ENCODE measurements around the gene GPR87.

DNA sequence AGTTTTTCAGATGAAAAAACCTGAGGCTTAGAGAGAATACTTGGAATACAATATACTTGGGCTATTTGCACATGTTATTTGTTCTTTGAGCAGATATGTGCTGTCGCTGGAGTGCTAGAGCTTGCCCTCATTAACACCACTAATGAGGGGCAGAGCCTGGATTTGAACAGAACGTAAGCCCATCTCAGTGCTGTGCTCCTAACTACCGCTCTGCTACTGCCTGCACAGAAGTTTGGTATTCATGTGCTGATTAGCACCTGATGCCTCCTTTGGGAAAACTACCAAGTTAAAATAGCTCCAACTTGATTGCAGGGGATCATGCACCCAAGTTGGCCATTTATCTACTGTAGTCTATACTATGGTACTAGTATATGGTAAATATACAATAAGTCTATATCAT lies 3.6 kb downstream of the GPR87 start:
- no peak for TF ChIP-seq EZH2phosphoT487 (IDR thresholded peaks at IDR 0.05; ENCODE audit: low read depth, severe bottlenecking, unreplicated experiment)
- TF ChIP-seq, protein P1, sequence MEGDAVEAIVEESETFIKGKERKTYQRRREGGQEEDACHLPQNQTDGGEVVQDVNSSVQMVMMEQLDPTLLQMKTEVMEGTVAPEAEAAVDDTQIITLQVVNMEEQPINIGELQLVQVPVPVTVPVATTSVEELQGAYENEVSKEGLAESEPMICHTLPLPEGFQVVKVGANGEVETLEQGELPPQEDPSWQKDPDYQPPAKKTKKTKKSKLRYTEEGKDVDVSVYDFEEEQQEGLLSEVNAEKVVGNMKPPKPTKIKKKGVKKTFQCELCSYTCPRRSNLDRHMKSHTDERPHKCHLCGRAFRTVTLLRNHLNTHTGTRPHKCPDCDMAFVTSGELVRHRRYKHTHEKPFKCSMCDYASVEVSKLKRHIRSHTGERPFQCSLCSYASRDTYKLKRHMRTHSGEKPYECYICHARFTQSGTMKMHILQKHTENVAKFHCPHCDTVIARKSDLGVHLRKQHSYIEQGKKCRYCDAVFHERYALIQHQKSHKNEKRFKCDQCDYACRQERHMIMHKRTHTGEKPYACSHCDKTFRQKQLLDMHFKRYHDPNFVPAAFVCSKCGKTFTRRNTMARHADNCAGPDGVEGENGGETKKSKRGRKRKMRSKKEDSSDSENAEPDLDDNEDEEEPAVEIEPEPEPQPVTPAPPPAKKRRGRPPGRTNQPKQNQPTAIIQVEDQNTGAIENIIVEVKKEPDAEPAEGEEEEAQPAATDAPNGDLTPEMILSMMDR (IDR thresholded peaks at IDR 0.05; ENCODE audit: poor library complexity): no peak
